Measurements from ENCODE around the gene DCC.

DNA sequence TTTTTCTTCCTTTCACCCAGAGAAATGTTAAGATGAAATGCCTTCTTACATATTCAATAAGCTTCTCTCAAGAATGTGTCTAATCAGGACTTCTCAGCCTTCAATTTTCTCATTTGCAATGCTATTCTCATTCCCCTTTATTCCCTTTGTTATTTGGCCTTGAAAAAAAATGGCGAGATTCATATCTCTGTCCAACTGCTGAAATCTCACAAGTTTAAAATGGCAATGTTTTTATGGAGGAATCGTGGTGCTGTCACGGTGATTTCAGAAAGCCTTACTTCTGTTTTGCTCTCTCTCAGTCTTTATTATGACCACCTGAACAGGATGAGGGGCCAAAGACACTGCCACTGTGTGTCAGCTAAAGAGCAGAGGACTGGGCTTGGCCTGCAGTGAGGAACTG lies 928.5 kb downstream of the DCC start:
- TF ChIP-seq CTCF (optimal IDR thresholded peaks at IDR 0.05 in 1 of 3, IDR thresholded peaks at IDR 0.05 in 1 of 3, conservative IDR thresholded peaks at IDR 0.05 in 1 of 3; ENCODE audit: extremely low read depth in 1 of 3, insufficient read depth in 2 of 3, low read length in 3 of 3), result no peak
- no peak for TF ChIP-seq EZH2 (IDR thresholded peaks at IDR 0.05; ENCODE audit: low read length)

Data from keratinocyte (primary cell).